Fibroblast of lung (primary cell): ENCODE measurements around the gene CATSPER4. TPM values are rescaled to one million over a fixed set of nuclear protein-coding genes. Genes with fewer than 3 reads are reported as not detected.

Experiments used
- DNase-seq, 2 donors: peaks; one replicate each; pipeline versions ENCODE4 v3.0.0 to v3.0.0-alpha.2; 2010; ENCODE audit warnings: low read depth in 2 of 2
- H2AFZ ChIP-seq: 2 replicates; pipeline ENCODE4 v1.5.1; 2012; ENCODE audit warnings: low read length, control low read depth, inconsistent platforms
- H3K27ac ChIP-seq: 2 replicates; pipeline ENCODE4 v1.5.1; 2011; ENCODE audit warnings: low read length, control low read depth; ENCODE audit not compliant: insufficient read depth
- H3K27me3 ChIP-seq: 2 replicates; pipeline ENCODE4 v1.5.1; 2011; ENCODE audit warnings: mild to moderate bottlenecking, low read length; ENCODE audit not compliant: control insufficient read depth, insufficient read depth
- H3K36me3 ChIP-seq: 2 replicates; pipeline ENCODE4 v1.5.1; 2011; ENCODE audit warnings: low read length; ENCODE audit not compliant: control insufficient read depth, insufficient read depth
- H3K4me1 ChIP-seq: 2 replicates; pipeline ENCODE4 v1.5.1; 2011; ENCODE audit warnings: low read length; ENCODE audit not compliant: control insufficient read depth, insufficient read depth; ENCODE audit errors: extremely low read depth
- H3K4me2 ChIP-seq: 2 replicates; pipeline ENCODE4 v1.5.1; 2011; ENCODE audit warnings: low read length, control low read depth; ENCODE audit not compliant: insufficient read depth; ENCODE audit errors: extremely low read depth
- H3K4me3 ChIP-seq, 4 experiments: fragments of 200-600 bp in 1 of 4; sonication (generic) in 1 of 4; replicated peaks in 1 of 4; 2 replicates each; pipeline ENCODE4 v1.5.1; 2011 to 2016; ENCODE audit warnings: low read length in 4 of 4, low read depth in 3 of 4, mild to moderate bottlenecking in 3 of 4, control low read depth in 2 of 4, inconsistent platforms in 1 of 4, mixed read lengths in 1 of 4; ENCODE audit not compliant: insufficient read depth in 1 of 4; ENCODE audit errors: control extremely low read depth in 1 of 4
- H3K79me2 ChIP-seq: 2 replicates; pipeline ENCODE4 v1.5.1; 2012; ENCODE audit warnings: mild to moderate bottlenecking, low read length, inconsistent platforms; ENCODE audit not compliant: control insufficient read depth, insufficient read depth
- H3K9ac ChIP-seq: 2 replicates; pipeline ENCODE4 v1.5.1; 2011; ENCODE audit warnings: mild to moderate bottlenecking, low read length, control low read depth; ENCODE audit not compliant: insufficient read depth
- H3K9me3 ChIP-seq: 2 replicates; pipeline ENCODE4 v1.5.1; 2012; ENCODE audit warnings: low read depth, low read length; ENCODE audit not compliant: control insufficient read depth, insufficient read depth
- H4K20me1 ChIP-seq: 2 replicates; pipeline ENCODE4 v1.5.1; 2011; ENCODE audit warnings: low read length; ENCODE audit not compliant: control insufficient read depth, insufficient read depth; ENCODE audit errors: extremely low read depth
- EZH2 ChIP-seq: IDR thresholded peaks from 2 replicates; pipeline ENCODE4 v1.5.1; 2012; ENCODE audit warnings: low read length, control low read depth, mild to moderate bottlenecking; ENCODE audit errors: missing control alignments
- polyA plus RNA-seq, 2 donors: library from polyadenylated mRNA; depleted of rRNA in 1 of 2; stranded (reverse) in 1 of 2; unstranded in 1 of 2; fragments of >200 nt; gene quantifications; 2 replicates each; pipeline ENCODE4 v1.2.1, GENCODE V29; 2011 to 2012; ENCODE audit warnings: missing spikeins in 1 of 2
- total RNA-seq: library from RNA; depleted of rRNA; stranded (reverse); fragments of >200 nt; gene quantifications from 2 replicates; pipeline ENCODE4 v1.2.1, GENCODE V29; 2014
- TF ChIP-seq, protein P1 (sequence below), 2 donors: IDR thresholded peaks in 1 of 2; conservative IDR thresholded peaks in 1 of 2; 1 replicate in 1 of 2; 2 replicates in 1 of 2; pipeline ENCODE4 v1.5.1; 2011 to 2012; ENCODE audit warnings: low read length in 2 of 2, control low read depth in 1 of 2, inconsistent platforms in 1 of 2, low read depth in 1 of 2, mild to moderate bottlenecking in 1 of 2

Gene CATSPER4
- total and polyA plus RNA-seq, 2 donors (not counting 1 experiment from before 2014, with no cell fraction given), result not detected

DNA sequence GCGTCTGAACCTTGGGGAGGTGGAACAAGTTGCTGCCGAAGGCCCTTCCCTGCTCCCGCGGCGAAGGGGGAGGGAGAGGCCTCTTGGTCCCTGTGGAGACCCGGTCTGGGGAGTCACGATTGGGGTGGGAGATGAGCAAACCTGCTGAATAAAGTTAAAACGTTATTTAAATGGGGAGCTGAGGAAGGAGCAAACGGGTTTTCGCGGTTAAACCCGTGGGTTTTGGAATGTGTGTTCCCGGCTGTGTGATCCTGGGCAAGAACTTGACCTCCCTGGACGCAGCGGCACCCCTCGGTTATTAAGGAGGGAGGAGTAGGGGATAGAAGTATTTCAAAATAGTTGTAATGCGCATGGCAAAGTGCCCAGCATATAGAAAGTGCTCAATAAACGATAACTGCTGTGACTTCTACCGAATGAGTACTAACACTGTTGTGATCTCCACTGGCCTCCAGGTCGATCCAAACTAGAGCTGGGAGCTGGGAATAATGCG lies 28.1 kb upstream of the CATSPER4 start:
- H2AFZ ChIP-seq, result peak overlapping the region; percentile 34
- no peak for DNase-seq
- H3K4me2 ChIP-seq, result peak overlapping the region; percentile 80
- no peak for TF ChIP-seq EZH2
- TF ChIP-seq, protein P1, sequence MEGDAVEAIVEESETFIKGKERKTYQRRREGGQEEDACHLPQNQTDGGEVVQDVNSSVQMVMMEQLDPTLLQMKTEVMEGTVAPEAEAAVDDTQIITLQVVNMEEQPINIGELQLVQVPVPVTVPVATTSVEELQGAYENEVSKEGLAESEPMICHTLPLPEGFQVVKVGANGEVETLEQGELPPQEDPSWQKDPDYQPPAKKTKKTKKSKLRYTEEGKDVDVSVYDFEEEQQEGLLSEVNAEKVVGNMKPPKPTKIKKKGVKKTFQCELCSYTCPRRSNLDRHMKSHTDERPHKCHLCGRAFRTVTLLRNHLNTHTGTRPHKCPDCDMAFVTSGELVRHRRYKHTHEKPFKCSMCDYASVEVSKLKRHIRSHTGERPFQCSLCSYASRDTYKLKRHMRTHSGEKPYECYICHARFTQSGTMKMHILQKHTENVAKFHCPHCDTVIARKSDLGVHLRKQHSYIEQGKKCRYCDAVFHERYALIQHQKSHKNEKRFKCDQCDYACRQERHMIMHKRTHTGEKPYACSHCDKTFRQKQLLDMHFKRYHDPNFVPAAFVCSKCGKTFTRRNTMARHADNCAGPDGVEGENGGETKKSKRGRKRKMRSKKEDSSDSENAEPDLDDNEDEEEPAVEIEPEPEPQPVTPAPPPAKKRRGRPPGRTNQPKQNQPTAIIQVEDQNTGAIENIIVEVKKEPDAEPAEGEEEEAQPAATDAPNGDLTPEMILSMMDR (conservative IDR thresholded peaks at IDR 0.05 in 1 of 2, IDR thresholded peaks at IDR 0.05 in 1 of 2; ENCODE audit: low read depth in 1 of 2, low read length in 2 of 2), result no peak
- H3K4me3 ChIP-seq, result peak overlapping the region in 3 of 4 experiments; percentile 5 to 45 (median 7)
- peaks cover 3% of the 10 kb centered on the region for H3K27me3 ChIP-seq
- H3K9ac ChIP-seq, result no peak overlapping the region
- no peak overlapping the region for H3K27ac ChIP-seq
- no peaks in the 10 kb centered on the region for H3K79me2 ChIP-seq
- no peaks in the 10 kb centered on the region for H4K20me1 ChIP-seq
- no peaks in the 10 kb centered on the region for H3K36me3 ChIP-seq
- H3K4me1 ChIP-seq, result peaks cover 2% of the 10 kb centered on the region
- H3K9me3 ChIP-seq, result no peaks in the 10 kb centered on the region

GRCh38 chr1:26163684-26164035 lies 26.7 kb upstream of the CATSPER4 start:
- no peak overlapping the region for H2AFZ ChIP-seq
- H3K4me3 ChIP-seq, result peak overlapping the region in 1 of 4 experiments; percentile 36
- no peaks in the 10 kb centered on the region for H4K20me1 ChIP-seq

DNA sequence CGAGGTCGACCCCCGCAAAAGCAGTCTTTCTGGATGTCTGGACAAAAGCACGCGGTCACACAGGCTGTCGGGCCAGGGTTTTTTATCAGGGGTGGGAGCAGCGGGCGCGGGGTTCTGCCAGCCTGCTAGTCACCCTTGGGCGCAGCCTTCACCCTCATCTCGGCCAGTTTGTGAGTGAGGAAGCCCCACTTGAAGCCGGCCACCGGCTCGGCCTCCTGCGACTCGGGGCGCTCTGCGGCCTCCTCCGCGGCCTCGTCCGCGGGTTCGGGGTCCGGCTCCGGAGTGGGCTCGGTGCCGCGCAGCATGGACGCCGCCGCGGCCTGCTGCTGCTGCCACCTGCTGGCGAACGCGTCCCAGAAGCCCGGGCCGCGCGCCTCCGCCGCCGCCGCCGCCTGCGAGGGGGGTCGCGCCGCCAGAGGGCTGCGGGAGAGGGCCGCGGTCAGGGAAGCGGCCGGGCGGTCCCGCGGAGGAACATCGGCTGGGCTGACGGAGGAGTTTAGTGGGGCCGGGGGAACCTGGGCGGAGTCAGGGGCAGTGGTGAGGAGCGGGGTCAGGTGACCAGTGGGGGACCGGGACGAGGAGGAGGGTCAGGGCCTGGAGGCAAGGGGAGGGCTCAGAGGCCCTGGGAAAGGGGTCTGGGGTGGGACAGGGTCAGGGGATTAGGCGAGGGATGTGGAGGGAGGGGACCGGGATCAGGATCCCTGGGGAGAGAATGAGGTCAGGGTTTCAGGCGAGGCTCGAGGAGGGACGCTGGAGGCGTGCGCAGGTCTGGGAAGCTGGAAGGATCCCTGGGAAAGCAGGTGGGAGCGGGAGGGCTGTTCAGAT lies 26.2 kb upstream of the CATSPER4 start:
- Histone ChIP-seq H3K4me1 (peaks cover 2% of the 10 kb centered on the region), H2AFZ (no peak overlapping the region), H3K4me3 (peak overlapping the region in 3 of 4 experiments; percentile 8 to 36 (median 19)), H3K36me3 (no peaks in the 10 kb centered on the region), H3K79me2 (no peaks in the 10 kb centered on the region), H4K20me1 (no peaks in the 10 kb centered on the region), H3K9ac (no peak overlapping the region), H3K9me3 (no peaks in the 10 kb centered on the region), H3K27me3 (no peaks in the 10 kb centered on the region), H3K4me2 (peak overlapping the region; percentile 58), H3K27ac (no peak overlapping the region)
- TF ChIP-seq, protein P1 (conservative IDR thresholded peaks at IDR 0.05 in 1 of 2, IDR thresholded peaks at IDR 0.05 in 1 of 2; ENCODE audit: low read depth in 1 of 2, low read length in 2 of 2), result peak; percentile 24
- TF ChIP-seq EZH2, result peak; percentile 20
- no peak for DNase-seq

More at GRCh38 chr1:26163684-26164035, 26.7 kb upstream of the CATSPER4 start:
- Histone ChIP-seq H3K36me3 (no peaks in the 10 kb centered on the region), H3K4me1 (peaks cover 2% of the 10 kb centered on the region), H3K4me2 (peak overlapping the region; percentile 58), H3K79me2 (no peaks in the 10 kb centered on the region), H3K27me3 (no peaks in the 10 kb centered on the region), H3K27ac (no peak overlapping the region), H3K9me3 (no peaks in the 10 kb centered on the region), H3K9ac (no peak overlapping the region)
- DNase-seq, result no peak
- TF ChIP-seq, protein P1 (conservative IDR thresholded peaks at IDR 0.05 in 1 of 2, IDR thresholded peaks at IDR 0.05 in 1 of 2; ENCODE audit: low read depth in 1 of 2, low read length in 2 of 2), result no peak
- TF ChIP-seq EZH2, result no peak
